GM19099 (cell line): Measurements from ENCODE around the gene KDM6B.

Source experiments
- POLR2A ChIP-seq: IDR thresholded peaks from 3 replicates; pipeline ENCODE4 v1.6.1; 2011; ENCODE audit warnings: low read depth; ENCODE audit not compliant: insufficient read length; ENCODE audit errors: extremely low read depth

Gene KDM6B

DNA sequence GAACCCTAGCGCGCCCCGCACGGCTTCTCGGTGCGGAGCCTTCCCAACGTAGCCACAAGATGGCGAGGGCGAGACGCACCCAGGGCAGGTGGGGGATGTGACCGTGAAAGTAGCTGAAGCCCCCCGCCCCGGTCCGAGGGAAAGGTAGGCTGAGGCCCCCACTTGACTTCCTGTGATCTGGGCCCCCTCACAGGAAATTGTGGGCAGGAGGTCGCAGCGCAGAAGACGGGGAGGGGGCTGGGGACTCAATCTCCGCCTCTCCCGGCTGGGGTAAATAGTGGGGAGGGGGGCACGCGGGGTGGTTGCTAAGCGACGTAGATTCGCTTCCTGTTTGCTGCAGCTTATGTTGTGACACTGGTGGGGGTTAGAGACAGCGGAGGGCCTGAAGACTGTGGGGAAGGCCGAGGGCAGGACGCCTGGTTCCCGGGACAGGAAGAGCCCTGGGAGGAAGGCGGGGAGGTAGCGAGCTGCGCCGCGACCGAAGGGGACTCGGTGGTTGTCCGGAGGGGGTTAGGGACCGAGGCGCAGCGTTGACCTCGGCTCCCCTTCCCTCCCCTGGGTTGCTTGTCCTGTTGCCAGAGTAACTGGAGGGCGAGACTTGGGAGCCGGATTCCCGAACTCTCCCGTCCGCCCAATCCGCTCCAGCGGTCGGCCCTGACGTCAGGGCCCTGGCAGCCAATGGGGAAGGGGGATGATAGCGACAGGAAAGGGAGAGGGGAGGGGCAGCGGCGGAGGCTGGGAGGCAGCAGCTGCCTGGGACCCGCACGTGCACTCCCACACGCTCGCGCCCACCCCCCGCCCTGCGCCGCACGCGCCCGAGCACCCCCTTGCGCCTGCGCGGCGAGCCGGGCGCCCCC, 1.2 kb downstream of the KDM6B start:
- no peak for TF ChIP-seq POLR2A

DNA sequence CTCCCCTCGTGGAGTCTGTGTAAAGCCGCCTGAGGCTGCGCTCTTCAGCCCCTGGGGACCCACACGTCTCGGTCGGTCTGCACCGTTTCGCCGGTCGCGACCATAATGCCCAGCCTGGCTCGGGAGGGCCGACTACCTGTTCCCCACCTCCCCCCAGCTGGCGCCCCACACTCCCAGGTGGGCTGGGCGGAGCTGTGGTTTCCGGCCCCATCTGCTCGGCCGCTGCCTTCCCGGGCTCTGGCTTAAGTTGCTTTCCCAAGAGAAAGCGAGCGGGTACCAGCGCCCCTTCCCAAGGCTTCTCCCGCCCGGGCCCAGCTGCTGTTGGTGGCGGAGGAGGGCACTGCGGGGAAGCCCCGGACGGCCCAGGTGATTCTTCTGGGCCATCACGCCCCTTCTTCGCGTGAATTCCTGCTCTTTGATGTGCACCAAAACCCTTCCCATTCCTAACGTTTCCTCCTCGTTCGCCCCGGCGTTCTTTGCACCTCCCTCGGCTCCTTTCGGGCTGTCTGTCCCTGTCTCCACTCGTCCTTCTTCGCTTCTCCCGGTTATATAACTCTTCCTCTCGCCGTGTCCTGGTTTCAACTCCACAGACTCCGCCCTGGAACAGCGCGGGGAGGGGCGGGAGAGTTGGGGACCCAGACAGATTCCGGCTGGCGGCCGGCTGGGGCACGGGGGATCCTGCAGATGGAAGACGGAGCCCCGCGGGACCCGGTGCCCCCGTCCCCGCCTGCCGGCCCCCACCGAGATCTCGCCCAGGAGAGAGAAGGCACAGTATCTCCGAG, 2.0 kb downstream of the KDM6B start:
- TF ChIP-seq POLR2A: peak; percentile 43

DNA sequence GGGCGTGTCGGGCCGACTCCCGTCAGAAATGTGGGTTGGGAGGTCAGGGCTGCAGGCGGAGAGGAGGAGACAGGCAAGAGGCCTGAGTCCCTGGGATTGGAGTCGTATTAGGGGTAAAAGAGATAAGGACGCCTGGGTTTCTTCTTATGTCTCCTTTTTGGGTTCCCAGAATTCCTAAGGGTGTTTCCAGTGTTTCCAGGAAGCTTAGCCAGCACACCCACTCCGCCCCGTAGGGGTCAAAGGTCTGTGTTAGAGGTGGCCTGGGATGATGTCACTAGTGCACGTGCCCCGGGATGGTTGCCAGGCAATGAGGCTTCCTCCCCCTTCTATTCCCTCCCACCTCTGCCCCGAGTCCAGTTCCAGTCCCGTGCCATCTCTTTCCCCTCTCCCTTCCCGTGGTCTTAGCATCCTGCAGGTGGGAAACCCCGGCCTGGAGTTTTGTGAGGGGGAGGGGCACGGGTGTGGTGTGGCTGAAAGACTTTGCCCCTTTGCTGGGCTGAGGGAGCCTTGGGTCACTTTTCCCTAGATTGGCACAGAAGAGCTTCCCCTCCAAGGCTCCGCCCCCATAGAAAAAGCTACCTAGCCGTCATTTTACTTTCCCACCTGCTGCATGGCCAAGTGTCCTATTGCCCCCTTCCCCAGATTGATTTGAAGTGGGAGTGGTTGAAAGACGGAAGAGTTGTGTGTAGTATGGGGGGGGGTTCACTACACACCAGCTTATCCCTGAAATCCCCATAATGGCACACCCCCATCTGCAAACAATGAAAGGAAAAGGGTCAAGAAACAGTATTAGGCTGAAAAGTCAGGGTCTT, 2.8 kb downstream of the KDM6B start:
- TF ChIP-seq POLR2A: no peak

DNA sequence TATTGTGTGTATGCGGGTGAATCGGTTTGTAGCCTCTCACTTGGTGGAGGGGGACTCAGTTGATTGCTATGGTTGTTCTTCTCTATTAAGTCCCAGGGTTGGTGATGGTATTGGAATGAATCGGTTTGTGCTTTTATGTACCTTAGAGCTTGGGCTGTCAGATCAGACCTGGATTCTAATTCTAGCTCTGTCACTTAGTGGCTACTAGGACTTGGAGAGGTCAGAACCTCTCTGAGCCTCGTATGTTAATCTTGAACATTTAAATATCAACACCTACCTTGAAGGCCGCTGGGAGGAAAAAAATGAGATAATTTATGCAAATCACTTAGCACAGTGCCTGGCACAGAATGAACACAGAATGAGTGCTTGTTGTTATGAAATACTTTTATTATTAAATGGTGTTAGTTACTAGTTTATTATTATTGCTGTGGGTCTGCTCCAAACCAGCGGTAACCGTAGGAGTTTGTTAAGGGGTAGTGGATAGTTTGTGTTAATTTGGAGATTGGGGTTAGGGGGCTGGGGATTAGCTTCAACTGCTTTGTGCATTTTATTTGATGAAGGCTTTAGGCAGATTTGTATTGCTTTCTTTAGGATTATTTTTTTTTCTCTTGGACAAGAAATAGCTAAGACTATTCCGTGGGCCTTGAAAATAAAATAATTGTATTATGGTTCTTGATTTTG, 3.5 kb downstream of the KDM6B start:
- TF ChIP-seq POLR2A: peak; percentile 27

DNA sequence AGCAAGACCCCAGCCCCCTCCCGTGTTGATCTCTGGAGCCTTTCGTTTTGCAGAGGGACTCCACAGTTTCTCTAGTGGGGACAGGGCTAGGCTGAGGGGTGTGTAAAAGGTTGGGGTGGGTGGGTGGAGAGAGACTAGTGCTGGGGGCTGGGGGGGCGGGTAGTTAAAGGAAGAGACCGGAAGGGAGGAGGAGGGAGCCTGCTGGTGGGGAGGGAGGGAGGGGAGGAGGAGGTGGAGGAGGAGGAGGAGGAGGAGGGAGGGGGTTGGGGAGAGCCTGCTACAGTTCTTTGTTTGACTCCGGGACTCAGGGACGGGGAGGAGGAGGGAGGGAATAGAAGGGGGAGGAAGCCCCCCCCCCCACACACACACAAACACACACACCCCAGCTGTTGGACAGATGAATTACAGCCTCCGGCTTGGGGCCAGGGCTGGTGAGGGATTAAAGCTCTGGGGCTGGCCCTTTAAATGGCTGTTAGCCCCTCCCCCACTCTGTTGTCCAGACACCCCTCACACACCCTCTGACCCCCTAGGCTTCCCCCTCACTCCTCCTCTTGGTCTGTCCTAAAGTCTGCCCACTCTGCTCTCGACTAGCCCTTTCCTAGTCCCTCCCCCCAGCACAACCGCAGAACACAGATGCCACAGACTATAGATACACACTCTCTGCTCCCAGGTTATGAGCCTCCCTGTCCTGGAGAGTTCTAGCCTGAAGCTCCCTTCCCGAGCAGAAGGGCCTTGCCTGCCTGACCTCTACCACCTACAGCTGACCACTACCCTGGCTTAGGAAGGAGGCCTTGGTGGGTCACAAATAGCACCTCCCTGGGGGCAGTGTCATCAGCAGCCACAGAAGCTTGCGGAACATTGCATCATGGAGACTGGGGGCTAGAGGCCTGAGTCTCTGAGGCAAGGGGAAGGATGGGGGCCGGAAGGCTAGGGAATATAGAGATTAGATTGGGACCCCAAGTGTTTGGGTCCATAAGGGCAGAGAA, 4.4 kb downstream of the KDM6B start:
- no peak for TF ChIP-seq POLR2A

DNA sequence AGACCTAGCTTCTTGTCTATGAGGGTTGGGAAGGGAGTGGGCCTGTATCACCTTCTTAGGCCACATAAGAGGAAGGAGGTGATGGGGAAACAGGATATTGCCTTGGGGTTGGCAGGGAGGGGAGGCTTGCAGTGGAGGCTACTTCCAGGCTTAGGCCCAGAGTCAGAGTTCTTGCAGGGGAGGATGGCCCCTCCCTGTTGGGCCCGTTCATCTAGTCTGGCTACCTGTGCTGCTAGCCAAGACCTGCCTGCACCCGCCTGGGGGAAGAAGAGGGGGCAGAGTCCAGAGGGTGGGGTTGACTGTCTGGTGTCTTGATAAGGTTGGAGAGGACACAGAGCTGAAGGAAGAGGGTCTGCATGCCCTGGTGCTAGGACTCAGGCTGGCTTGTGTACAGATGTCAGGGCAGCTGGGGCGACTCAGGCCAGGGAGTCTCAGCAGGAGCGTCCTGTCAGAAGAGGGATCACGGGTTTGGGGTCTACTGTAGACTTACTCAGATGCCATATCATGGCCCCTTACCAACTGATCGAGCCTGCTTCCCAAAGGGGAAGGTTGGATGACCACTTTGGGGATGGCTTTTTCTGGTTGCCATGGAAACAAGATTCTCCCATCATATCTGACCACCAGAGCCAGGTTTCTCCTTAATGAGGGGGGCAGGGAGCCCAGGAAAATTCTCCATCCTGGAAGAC, 5.3 kb downstream of the KDM6B start:
- no peak for TF ChIP-seq POLR2A

DNA sequence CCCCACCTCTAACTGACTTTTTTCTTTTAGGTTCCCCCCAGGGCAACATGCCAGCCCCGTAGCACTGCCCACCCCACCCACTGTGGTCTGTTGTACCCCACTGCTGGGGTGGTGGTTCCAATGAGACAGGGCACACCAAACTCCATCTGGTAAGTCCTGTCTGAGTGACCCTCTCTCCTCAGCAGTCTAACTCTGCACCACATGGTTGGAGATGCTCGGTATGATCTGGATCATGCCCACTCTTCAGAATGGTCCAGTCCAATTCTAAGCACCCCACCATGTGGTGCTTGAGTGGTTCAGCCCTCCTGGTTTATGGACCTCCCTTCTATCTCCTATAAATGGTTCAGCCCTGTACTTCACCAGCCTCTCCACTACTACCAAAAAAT, 5.9 kb downstream of the KDM6B start:
- no peak for TF ChIP-seq POLR2A

DNA sequence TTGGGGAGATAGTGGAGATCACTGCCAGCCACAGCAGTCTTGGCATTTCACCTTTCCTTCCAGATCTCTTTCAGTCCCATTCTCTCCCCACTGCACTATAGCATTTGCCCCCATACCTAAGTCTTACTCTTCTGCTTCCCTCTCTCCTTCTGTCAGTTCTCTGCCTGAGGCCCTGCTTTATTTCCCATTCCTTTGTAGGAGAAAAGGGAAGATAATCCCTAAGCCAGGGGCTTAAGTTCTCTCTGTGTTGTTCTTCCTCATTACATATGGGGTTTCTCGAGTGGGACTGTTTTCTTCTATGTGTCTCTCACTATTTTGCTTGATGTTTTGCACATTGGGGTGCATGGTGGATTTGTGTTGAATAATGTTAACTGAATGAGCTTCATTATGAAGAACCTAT, 6.4 kb downstream of the KDM6B start:
- TF ChIP-seq POLR2A: no peak

DNA sequence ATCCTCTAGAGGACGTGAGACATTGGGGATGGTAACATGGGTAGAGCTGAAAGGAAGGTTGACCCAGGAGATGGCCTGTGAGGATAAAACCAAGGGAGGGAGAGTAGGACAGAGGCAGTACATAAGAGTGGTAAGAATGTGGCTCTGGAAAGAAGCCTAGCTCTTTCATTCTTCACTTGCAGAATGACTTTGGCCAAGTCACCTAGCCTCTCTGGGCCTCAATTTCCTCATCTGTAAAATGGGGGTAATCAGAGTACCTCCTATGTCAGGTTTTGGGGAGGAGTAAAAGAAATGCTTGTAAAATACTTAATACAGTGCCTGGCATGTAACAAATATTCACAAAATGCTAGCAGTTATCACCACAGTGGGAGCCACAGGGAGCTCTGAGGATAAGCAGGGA, 6.9 kb downstream of the KDM6B start:
- TF ChIP-seq POLR2A: no peak

DNA sequence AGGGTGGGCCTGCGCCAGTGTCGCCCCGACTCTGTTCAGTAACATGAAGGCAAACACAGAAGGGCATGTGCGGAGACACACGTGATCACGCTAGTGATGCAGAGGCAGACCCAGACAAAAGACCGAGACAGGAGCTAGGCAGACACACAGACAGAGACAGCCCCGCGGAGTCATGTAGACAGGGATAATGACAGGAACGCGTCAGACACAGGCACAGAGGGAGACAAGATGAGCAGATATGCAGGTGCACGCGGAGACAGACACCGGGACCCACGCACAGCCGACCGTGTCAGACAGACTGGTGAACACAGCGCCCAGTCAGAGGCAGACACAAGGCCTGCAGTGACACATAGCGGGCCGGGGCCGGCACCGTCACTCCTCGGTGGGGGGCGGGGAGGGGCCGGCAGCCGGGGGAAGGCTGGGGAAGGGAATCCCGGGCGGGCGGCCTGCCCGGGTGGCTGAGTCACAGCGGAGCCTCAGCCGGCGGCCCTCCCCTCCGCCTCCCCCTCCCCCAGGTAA, 7.4 kb downstream of the KDM6B start:
- peak; percentile 25 for TF ChIP-seq POLR2A

DNA sequence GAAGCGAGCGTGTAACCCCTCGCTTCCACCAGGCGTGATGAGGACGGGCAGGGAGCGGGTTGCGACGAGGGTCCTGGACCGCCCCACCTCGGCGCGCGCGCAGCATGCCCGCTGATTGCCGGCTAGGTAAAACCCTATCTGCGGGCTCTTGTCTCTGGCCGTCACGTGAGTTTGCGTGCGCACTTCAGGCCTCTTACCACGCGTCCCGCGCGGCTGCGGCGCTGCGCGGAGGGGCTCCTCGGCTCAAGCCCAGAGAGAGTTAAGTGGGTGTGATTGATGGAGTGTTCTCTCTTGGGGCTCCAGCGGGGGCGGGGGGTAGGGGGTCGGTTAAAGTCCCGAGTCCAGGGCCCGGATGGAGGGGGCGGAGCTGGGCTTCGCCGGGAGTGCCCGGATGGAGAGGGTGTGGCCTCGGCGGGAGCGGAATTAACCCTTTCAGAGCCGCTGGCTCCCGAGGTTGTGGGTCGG, 7.9 kb downstream of the KDM6B start:
- no peak for TF ChIP-seq POLR2A

DNA sequence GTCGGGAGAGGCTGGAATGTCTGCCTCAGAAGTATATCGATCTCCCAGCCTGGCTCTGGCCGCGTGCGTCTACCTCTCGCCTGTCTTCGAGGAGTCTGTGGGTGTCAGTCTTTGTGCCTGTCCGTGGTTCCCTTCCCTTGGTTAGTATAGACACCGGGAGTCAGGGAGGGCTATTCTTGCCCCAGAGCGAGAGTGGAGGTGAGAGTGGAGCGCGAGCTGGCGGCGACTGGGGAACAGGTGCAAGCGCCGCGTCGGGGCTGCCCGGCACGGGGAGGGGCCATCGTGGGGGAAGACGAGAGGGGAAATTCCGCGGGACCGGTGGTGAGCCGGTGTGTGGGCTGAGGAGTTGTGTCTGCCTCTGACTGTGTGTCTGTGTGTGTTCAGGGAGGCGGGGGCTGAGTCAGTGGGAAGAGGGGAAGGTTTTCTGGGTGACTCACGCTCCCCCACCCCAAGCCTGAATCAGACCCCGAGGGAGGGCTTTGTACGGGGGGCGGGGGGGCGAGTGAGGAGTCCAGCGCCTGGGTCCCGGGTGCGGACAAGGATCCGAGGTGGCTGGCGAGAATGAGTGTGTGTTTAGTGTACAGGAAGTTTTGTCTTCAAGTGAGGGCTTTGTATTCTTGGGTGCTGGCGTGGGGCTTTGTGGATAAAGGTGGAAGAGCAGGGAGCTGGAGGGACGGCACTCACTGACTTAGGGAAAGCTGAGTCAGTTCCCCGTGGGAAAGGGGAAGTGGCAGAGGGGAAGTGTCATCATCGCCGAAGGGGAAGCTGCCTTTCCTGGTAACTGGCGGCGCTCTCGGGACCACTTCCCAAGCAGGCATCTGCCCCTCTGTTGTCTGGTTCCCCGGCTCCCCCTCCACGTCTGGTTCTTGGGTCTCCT, 8.6 kb downstream of the KDM6B start:
- TF ChIP-seq POLR2A: peak; percentile 78
